Natural killer cell treated with Interleukin-12 subunit alpha and Interleukin-12 subunit beta and Interleukin-15 and Interleukin-18, amount 100 ng/mL, for 72 hours (primary cell): ENCODE data around the gene SEMA5B. TPM values are rescaled to one million over a fixed set of nuclear protein-coding genes. Genes with fewer than 3 reads are reported as not detected.

ENCODE experiments used
- ATAC-seq, 2 donors: fragments of 150-1000 bp; cut with Tn5 transposase in 1 of 2; sonication (Bioruptor Pico), chemical (Tn5 transposase) in 1 of 2; 2 replicates each; pipeline ENCODE4 v1.10.0; 2021
- DNase-seq: peaks from one replicate; pipeline ENCODE4 v3.0.0; 2022; ENCODE audit warnings: low spot score
- H3K27ac Mint-ChIP-seq, 2 donors: 1 replicate in 1 of 2; 2 replicates in 1 of 2; pipeline ENCODE4 v1.8.0; 2022; ENCODE audit warnings: mixed read lengths in 2 of 2, mild to moderate bottlenecking in 1 of 2, moderate library complexity in 1 of 2
- H3K27me3 Mint-ChIP-seq, 2 donors: 1 replicate in 1 of 2; 2 replicates in 1 of 2; pipeline ENCODE4 v1.8.0; 2022; ENCODE audit warnings: mixed read lengths in 2 of 2
- H3K36me3 Mint-ChIP-seq: one replicate; pipeline ENCODE4 v1.8.0; 2022; ENCODE audit warnings: mixed read lengths
- H3K4me1 Mint-ChIP-seq, 2 donors: 1 replicate in 1 of 2; 2 replicates in 1 of 2; pipeline ENCODE4 v1.8.0; 2022; ENCODE audit warnings: low read depth in 2 of 2, mixed read lengths in 2 of 2, mild to moderate bottlenecking in 1 of 2
- H3K4me3 Mint-ChIP-seq: one replicate; pipeline ENCODE4 v1.8.0; 2022; ENCODE audit warnings: mixed read lengths
- H3K9me3 Mint-ChIP-seq: 2 replicates; pipeline ENCODE4 v1.8.0; 2022; ENCODE audit warnings: mixed read lengths
- total RNA-seq, 2 donors: library from RNA; stranded (reverse); gene quantifications; one replicate each; pipeline ENCODE4 v1.2.3, GENCODE V29; 2022

SEMA5B gene
- total RNA-seq, 2 donors from 2014 or later = not detected

DNA sequence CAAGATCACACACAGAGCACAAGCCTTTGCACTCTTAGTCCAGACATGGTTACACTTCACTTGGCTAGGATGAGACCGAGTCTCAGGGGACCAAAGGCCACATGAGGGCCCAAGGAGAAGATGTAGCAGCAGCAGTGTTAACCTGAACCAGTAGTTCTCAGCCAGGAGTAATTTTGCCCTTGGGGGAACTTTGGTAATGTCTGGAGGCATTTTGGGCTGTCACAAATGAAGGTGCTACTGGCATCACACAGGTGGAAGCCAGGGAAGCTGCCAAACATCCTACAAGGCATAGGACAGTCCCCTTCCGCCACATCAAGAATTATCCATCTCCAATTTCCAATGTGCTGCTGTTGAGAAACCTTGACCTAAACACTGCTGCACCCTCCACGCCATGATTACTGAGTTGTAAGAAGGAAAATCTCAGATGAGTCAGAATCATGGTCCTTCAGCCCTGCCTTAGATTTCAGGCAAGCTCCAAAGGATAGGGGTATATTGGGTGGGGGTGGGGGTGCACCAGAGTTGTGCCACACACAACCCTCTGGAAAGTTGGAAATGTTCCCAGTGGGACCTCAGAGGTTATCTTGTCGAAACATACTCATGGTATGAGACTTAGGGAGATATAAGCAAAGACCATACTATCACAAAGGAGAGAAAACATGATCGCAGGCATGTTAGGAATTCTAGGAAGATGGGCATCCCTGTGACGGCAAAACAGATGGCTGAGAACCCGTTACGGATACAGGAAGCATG, 36.2 kb downstream of the SEMA5B start:
- no peak overlapping the region for H3K4me3 Mint-ChIP-seq

DNA sequence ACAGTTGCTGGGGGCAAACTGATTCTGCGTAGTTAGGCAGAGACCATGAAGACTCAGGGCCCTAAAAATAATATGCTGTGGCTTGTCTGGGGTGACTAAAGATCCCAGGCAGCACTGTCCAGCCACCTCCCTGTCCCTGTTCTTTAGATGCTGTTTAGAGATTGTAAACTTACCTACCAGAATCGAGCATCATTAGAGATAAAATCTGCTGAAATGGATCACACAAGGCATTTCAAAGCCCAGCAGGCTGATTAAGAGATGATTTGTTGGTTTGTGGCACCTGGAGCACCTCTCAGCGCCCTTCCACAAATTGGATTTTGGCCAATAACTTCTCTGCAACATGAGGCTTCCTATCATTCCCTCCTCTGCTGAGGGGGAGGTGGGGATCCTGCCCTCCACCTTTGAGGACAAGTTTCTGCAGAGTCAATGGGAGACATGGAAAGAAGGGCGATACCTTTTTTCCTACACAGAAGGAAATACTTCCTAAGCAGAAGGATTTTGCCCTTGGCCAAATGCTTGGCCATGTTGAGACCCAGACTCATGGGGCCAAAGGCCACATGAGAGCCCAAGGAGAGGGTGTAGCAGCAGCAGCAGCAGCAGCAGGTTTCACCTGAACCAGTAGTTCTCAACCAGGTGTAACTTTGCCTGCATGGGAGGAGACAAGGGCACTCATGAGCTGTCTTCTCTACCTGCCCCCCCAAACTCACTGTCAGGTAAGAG, 37.5 kb downstream of the SEMA5B start:
- peaks cover 41 to 47% of the 10 kb centered on the region in 2 donors for H3K27me3 Mint-ChIP-seq
- no peak overlapping the region for H3K27ac Mint-ChIP-seq
- no peaks in the 10 kb centered on the region for H3K4me1 Mint-ChIP-seq
- H3K9me3 Mint-ChIP-seq = no peaks in the 10 kb centered on the region
- no peak for ATAC-seq
- H3K36me3 Mint-ChIP-seq = no peaks in the 10 kb centered on the region
- no peak overlapping the region for H3K4me3 Mint-ChIP-seq
- DNase-seq = no peak

More for the DNA sequence above, 36.2 kb downstream of the SEMA5B start:
- H3K27me3 Mint-ChIP-seq = peaks cover 37 to 41% of the 10 kb centered on the region in 2 donors
- H3K4me1 Mint-ChIP-seq = no peaks in the 10 kb centered on the region
- ATAC-seq (no peak), DNase-seq (no peak)
- no peaks in the 10 kb centered on the region for H3K9me3 Mint-ChIP-seq
- H3K36me3 Mint-ChIP-seq = no peaks in the 10 kb centered on the region
- H3K27ac Mint-ChIP-seq = no peak overlapping the region

DNA sequence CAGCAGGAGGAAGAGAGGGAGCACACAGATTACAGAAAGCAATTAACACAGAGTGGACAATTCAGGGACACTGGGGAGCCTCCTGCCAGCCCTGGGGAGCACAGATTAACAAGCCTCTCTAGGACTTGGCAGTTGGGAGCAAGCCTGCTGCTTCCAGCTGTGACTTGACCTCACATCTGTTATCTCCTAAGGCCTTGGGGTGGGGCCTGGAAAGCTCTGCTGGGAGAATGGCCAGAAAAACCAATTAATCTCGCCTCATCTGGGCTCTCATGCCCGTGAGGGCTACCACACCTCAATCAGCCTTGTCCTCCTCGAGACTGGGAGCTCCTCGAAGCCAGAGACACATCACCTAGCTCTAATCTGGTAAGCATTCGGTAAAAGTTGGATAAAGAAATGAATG, 39.1 kb downstream of the SEMA5B start:
- Mint-ChIP-seq H3K9me3 (no peaks in the 10 kb centered on the region), H3K36me3 (no peaks in the 10 kb centered on the region), H3K27me3 (peaks cover 29 to 40% of the 10 kb centered on the region in 2 donors), H3K4me3 (no peak overlapping the region), H3K27ac (no peak overlapping the region), H3K4me1 (no peaks in the 10 kb centered on the region)
- ATAC-seq (no peak), DNase-seq (no peak)

DNA sequence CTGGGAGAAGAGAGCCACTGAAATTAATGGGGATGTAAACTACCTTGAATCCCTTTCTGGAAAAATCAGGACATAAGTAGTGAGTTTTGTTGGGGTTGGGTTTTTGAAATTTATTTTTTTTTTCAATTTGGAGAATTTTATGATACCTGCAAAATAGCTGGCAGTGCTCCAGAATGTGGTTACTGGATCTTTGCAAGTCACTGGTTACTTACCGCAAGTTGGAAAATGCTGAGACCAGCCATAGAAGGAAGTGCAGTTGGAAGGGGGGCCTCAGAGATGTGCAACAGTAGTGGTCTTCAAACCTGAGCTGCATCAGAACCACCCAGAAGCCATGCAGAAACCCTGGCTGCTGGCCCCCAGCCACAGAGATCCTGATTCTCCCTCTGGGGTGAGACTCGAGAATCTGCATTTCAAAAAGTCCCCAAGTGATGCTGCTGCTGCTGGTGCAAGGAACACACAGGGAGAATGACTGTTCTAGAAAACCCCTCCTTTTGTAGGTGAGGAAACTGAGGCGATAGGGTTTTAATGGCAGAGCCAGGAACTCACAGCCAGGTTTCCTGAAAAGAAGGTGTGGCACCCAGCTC, 39.7 kb downstream of the SEMA5B start:
- H3K27ac Mint-ChIP-seq = no peak overlapping the region
- no peaks in the 10 kb centered on the region for H3K9me3 Mint-ChIP-seq
- H3K4me1 Mint-ChIP-seq = no peaks in the 10 kb centered on the region
- no peaks in the 10 kb centered on the region for H3K36me3 Mint-ChIP-seq
- H3K4me3 Mint-ChIP-seq = no peak overlapping the region
- DNase-seq = no peak
- peaks cover 24 to 40% of the 10 kb centered on the region in 2 donors for H3K27me3 Mint-ChIP-seq
- ATAC-seq = no peak

DNA sequence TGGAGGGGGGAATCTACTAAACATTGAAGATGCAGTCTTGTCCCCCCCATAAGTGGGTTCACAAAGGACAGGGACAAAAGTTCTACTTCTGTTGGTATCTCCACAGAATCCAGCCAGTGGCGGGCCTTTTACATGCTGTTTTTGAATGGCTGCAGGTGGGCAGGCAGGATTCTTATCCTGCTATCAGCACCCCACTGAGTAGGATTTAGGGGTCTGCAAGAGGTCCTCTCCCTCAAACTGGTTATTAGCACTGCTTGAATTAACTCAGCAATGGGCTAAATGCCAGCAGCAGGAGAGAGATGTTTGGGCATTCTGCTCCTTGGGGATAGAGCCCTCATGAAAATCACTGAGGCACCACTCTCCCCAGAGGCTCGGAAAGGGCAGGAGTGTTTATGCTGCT, 40.3 kb downstream of the SEMA5B start:
- no peaks in the 10 kb centered on the region for H3K36me3 Mint-ChIP-seq
- ATAC-seq = no peak
- H3K9me3 Mint-ChIP-seq = no peaks in the 10 kb centered on the region
- H3K27me3 Mint-ChIP-seq = peaks cover 24 to 40% of the 10 kb centered on the region in 2 donors
- H3K4me1 Mint-ChIP-seq = no peaks in the 10 kb centered on the region
- H3K4me3 Mint-ChIP-seq = no peak overlapping the region
- no peak overlapping the region for H3K27ac Mint-ChIP-seq
- DNase-seq = no peak

DNA sequence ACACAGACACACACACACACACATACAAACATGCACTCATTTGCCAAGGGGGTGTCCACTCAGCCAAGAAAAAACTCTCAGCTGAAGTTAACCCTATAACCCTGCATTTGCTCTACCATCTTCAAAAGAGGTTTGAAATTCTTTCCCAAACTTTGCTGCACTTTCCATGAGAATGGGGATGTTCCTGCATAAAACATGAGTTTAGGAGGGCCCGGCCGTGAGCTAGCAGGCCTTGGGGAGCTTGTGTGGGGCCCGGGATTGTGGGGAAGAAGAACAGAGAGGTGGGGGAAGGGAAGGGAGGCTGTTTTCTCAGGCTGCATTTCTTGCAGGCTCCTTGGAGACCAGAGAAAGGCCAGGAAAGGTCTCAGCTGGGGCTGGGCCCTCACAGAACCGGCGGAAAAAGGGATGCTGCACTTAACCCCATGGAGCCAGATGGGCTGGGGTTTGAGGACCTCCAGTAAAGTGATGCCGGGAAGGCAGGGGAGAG, 40.8 kb downstream of the SEMA5B start:
- Mint-ChIP-seq H3K4me3 (no peak overlapping the region), H3K36me3 (no peaks in the 10 kb centered on the region), H3K9me3 (no peaks in the 10 kb centered on the region), H3K27ac (no peak overlapping the region), H3K27me3 (peaks cover 24 to 40% of the 10 kb centered on the region in 2 donors), H3K4me1 (no peaks in the 10 kb centered on the region)
- ATAC-seq = no peak
- no peak for DNase-seq

DNA sequence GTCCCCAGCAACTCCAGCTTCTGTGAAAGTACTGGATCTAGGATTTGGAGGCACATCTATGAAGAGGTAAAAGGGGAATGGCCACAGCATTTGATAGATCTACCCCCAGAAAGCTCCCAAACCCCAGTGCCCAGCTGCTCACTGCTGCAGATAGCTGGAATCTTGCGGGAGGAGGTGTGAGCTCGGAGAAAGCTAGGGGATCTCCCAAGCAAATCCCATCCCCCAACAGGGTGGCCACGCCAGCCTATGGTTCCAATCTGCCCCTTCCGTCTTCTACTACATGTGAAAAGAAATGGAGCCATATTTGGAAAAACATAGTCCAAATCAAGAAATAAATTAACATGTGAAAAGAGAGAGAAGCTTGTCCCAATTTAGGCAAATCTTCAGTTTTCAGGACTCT, 42.0 kb downstream of the SEMA5B start:
- no peaks in the 10 kb centered on the region for H3K4me1 Mint-ChIP-seq
- no peaks in the 10 kb centered on the region for H3K36me3 Mint-ChIP-seq
- H3K9me3 Mint-ChIP-seq = no peaks in the 10 kb centered on the region
- peaks cover 18 to 38% of the 10 kb centered on the region in 2 donors for H3K27me3 Mint-ChIP-seq
- ATAC-seq (no peak), DNase-seq (no peak)
- H3K27ac Mint-ChIP-seq = no peak overlapping the region
- no peak overlapping the region for H3K4me3 Mint-ChIP-seq

DNA sequence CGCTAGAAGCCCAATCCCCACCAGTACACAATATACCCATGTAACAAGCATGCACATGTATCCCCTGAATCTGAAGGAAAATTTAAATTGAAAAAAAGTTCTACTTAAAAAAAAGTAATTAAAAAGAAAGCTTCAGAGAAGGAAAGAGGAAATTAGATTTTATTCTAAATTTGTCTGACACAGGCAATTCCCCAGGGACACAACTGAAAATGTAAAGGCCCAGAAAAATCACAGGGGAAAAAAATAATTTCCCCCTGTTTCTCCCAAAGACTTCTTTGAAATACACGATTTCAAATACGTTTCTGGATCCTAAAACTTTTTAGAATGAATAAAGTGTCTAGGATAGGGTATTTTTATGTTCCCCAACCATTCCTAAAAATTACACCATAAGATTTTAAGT, 42.9 kb downstream of the SEMA5B start:
- no peak overlapping the region for H3K4me3 Mint-ChIP-seq
- H3K27ac Mint-ChIP-seq = no peak overlapping the region
- no peaks in the 10 kb centered on the region for H3K36me3 Mint-ChIP-seq
- peaks cover 18 to 40% of the 10 kb centered on the region in 2 donors for H3K27me3 Mint-ChIP-seq
- ATAC-seq = no peak
- H3K4me1 Mint-ChIP-seq = no peaks in the 10 kb centered on the region
- no peaks in the 10 kb centered on the region for H3K9me3 Mint-ChIP-seq
- DNase-seq = no peak

DNA sequence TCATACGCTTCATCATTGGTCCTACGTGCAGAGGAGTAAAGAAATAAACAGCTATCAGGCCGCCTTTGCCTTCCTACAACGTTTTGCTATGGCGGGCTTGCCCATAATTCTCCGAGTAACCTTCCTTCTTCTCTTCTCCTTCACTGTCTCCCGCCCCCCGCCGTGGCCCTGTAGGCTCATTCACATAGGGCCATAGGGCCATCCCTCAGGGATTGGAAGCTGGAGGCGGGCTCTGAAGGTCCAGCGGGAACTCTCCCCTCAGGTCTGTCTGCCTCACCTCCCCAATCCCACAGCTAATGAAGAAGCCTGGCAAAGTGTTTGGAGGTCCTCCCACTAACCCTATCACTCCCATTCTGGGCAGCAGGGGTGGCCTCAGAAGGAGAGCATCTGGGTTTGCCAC, 43.6 kb downstream of the SEMA5B start:
- Mint-ChIP-seq H3K4me3 (no peak overlapping the region), H3K36me3 (no peaks in the 10 kb centered on the region), H3K27ac (no peak overlapping the region), H3K4me1 (no peaks in the 10 kb centered on the region), H3K9me3 (no peaks in the 10 kb centered on the region), H3K27me3 (peaks cover 18 to 37% of the 10 kb centered on the region in 2 donors)
- DNase-seq (no peak), ATAC-seq (no peak)

DNA sequence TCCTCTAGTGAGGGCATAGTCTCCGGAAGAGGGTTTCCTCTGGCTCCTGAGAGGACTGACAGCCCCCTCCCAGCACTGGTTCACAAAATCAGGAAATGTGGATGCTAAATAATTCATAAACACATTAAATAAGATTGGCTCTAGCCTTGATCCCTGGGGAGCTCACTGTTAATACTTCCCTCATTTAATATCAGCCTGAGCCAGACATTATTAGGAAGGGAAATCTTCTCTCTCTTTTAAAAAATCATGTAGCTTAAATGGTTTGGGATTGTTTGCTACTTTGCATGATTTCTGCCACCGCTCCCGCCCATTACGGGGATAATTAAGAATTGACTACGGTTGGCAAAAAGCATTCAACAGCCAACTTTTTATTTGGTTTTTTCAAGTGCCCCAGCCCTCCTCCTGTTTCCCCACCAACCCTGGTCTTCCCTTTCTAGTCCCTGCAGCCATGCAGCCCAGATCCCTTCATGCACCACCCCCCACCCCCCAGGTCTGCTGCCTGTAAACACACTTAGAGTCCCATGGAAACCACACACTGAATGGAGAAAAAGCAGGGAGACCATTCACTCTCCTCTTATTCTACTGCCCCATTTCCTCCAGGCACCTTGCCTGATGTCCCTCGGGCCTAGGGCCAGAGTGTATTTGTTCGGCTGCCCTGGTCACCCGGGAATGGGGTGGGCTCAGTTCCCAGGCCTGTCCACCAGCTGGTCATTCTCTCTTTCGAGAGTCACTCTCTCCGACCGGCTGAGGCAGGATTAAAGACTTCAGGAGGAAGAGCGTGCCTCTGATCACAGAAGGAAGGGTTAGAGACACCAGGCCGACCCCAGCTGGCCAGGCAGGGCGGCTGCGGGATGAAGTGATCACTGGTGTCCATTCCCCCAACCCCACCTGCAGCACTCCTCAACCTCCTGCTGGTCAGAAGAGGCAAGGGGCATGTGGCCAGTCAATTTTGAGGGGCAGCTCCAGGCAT, 45.1 kb downstream of the SEMA5B start:
- H3K4me3 Mint-ChIP-seq = no peak overlapping the region
- no peaks in the 10 kb centered on the region for H3K4me1 Mint-ChIP-seq
- no peaks in the 10 kb centered on the region for H3K9me3 Mint-ChIP-seq
- peaks cover 10 to 26% of the 10 kb centered on the region in 2 donors for H3K27me3 Mint-ChIP-seq
- no peak for DNase-seq
- no peak overlapping the region for H3K27ac Mint-ChIP-seq
- no peaks in the 10 kb centered on the region for H3K36me3 Mint-ChIP-seq
- no peak for ATAC-seq

DNA sequence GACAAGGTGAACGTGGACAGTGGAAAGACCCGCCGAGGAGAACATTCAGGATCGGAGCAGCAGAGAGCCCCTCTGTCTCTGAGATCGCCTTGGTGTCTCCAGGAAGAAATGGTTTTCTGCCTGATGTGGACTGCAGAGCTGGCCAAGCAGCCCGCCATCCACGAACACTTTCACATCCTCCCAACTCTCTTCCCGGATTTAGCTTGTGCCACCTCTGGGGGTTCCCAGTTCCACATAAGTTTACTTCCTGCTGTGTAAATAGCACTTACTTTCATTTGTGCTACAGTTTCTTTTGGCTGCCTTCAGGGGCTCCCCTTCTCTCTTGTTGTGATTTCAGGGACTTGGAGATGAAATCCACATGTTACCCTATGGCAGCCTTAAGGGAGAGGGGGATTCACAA, 48.4 kb downstream of the SEMA5B start:
- Mint-ChIP-seq H3K9me3 (no peaks in the 10 kb centered on the region), H3K27me3 (peaks cover 0 to 19% of the 10 kb centered on the region in 2 donors), H3K27ac (no peak overlapping the region), H3K4me3 (no peak overlapping the region), H3K4me1 (peaks cover 17 to 22% of the 10 kb centered on the region in 2 donors), H3K36me3 (no peaks in the 10 kb centered on the region)
- no peak for DNase-seq
- no peak for ATAC-seq

DNA sequence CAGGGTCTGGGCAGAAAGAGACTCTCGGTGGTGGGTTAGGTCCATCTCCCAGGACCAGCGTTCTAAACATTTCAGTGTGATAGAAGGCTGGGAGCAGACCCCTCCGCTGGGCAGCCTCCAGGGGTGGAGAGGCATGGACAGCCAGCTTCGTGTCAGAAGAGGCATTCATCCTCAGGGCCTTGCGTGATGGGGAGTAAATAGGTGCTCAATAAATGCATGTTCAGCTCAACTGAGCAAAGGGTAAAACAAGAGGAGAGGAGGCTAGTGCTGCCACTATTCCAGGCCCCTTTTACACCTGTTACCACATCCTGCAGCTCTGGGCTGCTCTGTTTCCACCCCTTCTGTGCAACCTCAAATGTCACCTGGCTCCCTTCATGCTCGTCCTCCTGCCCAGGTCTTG, 49.0 kb downstream of the SEMA5B start:
- Mint-ChIP-seq H3K27ac (no peak overlapping the region), H3K36me3 (no peaks in the 10 kb centered on the region), H3K9me3 (no peaks in the 10 kb centered on the region), H3K4me3 (no peak overlapping the region), H3K27me3 (peaks cover 0 to 19% of the 10 kb centered on the region in 2 donors), H3K4me1 (peaks cover 17 to 22% of the 10 kb centered on the region in 2 donors)
- DNase-seq (no peak), ATAC-seq (no peak)

DNA sequence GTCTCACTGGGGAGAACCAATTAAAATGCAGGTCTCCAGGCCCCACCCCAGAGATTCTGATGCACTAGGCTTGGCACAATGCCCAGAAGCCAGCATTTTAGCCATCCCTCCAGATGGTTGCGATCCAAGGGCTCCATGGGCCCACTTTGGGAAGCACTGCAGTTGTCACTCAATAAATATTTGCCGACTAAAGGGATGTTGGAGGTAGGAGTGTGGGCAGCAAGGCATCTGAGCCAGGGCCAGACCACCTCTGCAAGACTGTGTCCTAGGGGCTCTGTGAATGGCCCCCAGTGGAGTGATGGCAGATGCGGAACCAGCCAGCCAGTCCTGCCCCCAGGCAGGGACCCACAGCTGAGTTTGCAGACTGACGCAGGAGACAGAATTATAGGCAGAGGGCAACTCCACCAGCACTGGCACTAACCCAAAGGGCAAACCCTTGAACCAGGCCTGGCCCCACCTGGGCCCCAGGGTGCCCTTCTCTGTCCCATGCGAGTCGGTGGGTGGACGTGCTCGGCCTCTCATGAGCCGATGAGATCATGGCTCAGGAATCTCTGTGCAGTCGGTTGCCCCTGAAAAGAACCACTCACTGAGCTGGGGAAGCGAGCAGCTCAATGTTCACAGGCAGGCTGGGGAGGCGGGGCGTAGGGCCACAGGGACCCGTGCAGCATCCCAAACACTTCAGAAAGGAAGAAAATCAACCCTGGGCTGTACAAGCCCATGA, 49.7 kb downstream of the SEMA5B start:
- Mint-ChIP-seq H3K9me3 (no peaks in the 10 kb centered on the region), H3K36me3 (no peaks in the 10 kb centered on the region), H3K4me3 (no peak overlapping the region), H3K27ac (no peak overlapping the region), H3K27me3 (peaks cover 0 to 23% of the 10 kb centered on the region in 2 donors), H3K4me1 (peaks cover 17 to 22% of the 10 kb centered on the region in 2 donors)
- ATAC-seq (no peak), DNase-seq (no peak)
